ENCODE data around the gene FAM193B. TPM values are rescaled to one million over a fixed set of nuclear protein-coding genes. Genes with fewer than 3 reads are reported as not detected.
"Not testable (repeated sequence)": the region's sequence is repeated elsewhere in the genome, so short reads cannot be mapped to it uniquely, and the experiment has no call there.

The FAM193B gene
- total RNA-seq, 1 donor from 2014 or later: 14.0 TPM

GRCh38 chr5:177487975-177488374 is 66.4 kb downstream of the FAM193B start:
- Histone ChIP-seq H3K27me3 (ENCODE audit: control insufficient read depth, insufficient read depth, low read length) (no peaks in the 10 kb centered on the region), H3K36me3 (ENCODE audit: control insufficient read depth, insufficient read depth, low read length) (peaks cover 67% of the 10 kb centered on the region), H3K4me3 (ENCODE audit: low read depth, low read length) (no peak overlapping the region)
- DNase-seq (ENCODE audit: low read depth) (no peak), FAIRE-seq (peak; percentile 83)
- TF ChIP-seq CTCF (IDR thresholded peaks at IDR 0.05; ENCODE audit: insufficient read depth, low read length, severe bottlenecking): no peak

DNA sequence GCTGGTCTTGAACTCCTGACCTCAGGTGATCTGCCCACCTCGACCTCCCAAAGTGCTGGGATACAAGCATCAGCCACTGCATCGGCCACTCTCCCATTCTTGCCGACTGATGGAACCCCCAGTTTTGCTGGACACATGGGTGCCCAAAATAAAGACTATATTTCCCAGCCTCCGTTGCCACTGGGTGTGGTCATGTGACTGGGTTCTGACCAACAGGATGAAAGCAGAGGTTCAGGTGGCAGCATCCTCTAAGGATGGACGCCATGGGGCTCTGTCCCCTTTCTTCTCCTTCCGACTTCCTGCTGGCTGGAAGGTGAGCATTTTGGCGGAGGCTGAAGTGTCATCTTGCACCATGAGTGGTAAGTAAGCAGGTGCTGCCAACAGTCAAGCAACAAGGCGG is 67.2 kb downstream of the FAM193B start:
- DNase-seq (ENCODE audit: low read depth): no peak
- H3K4me3 ChIP-seq (ENCODE audit: low read depth, low read length): no peak overlapping the region
- peaks cover 61% of the 10 kb centered on the region for H3K36me3 ChIP-seq (ENCODE audit: control insufficient read depth, insufficient read depth, low read length)
- peak; percentile 76 for FAIRE-seq
- H3K27me3 ChIP-seq (ENCODE audit: control insufficient read depth, insufficient read depth, low read length): no peaks in the 10 kb centered on the region
- no peak for TF ChIP-seq CTCF (IDR thresholded peaks at IDR 0.05; ENCODE audit: insufficient read depth, low read length, severe bottlenecking)

- DNase-seq (ENCODE audit: low read depth) (no peak), FAIRE-seq (no peak)
- Histone ChIP-seq H3K36me3 (ENCODE audit: control insufficient read depth, insufficient read depth, low read length) (peaks cover 61% of the 10 kb centered on the region), H3K4me3 (ENCODE audit: low read depth, low read length) (no peak overlapping the region), H3K27me3 (ENCODE audit: control insufficient read depth, insufficient read depth, low read length) (no peaks in the 10 kb centered on the region)
- no peak for TF ChIP-seq CTCF (IDR thresholded peaks at IDR 0.05; ENCODE audit: insufficient read depth, low read length, severe bottlenecking)
Measured at GRCh38 chr5:177486256-177486655, 68.1 kb downstream of the FAM193B start.

DNA sequence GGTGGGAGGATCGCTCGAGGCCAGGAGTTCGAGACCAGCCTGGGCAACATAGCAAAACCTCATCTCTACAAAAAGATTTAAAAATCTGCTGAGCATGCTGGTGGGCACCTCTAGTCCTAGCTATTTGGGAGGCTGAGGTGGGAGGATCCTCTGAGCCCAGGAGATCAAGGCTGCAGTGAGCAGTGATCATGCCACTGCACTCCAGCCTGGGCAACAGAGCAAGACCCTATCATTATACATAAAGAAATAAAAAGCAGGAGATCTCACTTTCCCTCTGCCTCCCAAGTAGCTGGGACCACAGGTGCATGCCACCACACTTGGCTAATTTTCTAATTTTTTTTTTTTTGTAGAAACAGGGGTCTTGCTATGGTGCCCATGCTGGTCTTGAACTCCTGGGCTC is 68.6 kb downstream of the FAM193B start:
- not testable (repeated sequence) for H3K27me3 ChIP-seq (ENCODE audit: control insufficient read depth, insufficient read depth, low read length); FAIRE-seq; DNase-seq (ENCODE audit: low read depth); H3K4me3 ChIP-seq (ENCODE audit: low read depth, low read length)
- H3K36me3 ChIP-seq (ENCODE audit: control insufficient read depth, insufficient read depth, low read length): peaks cover 57% of the 10 kb centered on the region

DNA sequence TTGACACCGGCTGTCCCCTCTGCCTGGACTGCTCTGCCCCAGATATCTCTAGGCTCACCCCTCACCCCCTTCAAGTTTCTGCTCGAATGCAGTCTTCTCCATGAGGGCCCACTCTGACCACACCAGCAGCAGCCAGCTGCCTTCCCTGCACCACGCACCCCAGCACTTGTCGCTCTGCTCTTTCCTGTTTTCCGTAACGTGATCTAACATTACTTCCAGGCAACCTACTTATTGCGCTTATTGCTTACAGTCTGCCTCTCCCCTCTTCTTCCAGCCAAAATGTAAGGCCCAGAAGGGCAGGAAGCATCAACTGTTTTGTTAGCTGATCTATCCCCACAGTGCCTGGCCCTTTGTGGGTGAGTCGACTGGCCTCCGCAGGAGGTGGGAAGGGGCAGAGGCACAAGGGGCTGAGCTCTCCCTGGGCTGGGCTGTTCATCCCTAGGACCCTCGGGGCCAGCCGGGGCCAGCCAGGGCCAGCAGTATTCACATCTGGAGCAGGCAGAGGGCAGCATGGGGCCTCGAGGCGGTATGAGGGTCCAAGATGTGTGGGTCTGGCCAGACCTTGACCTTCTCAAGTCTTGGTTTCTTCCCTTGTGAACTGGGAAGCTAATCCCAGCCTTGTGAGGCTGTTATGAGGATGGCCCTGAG is 69.3 kb downstream of the FAM193B start:
- FAIRE-seq: no peak
- no peak for TF ChIP-seq CTCF (IDR thresholded peaks at IDR 0.05; ENCODE audit: insufficient read depth, low read length, severe bottlenecking)
- no peak for DNase-seq (ENCODE audit: low read depth)
- no peaks in the 10 kb centered on the region for H3K27me3 ChIP-seq (ENCODE audit: control insufficient read depth, insufficient read depth, low read length)
- peaks cover 52% of the 10 kb centered on the region for H3K36me3 ChIP-seq (ENCODE audit: control insufficient read depth, insufficient read depth, low read length)
- H3K4me3 ChIP-seq (ENCODE audit: low read depth, low read length): no peak overlapping the region

DNA sequence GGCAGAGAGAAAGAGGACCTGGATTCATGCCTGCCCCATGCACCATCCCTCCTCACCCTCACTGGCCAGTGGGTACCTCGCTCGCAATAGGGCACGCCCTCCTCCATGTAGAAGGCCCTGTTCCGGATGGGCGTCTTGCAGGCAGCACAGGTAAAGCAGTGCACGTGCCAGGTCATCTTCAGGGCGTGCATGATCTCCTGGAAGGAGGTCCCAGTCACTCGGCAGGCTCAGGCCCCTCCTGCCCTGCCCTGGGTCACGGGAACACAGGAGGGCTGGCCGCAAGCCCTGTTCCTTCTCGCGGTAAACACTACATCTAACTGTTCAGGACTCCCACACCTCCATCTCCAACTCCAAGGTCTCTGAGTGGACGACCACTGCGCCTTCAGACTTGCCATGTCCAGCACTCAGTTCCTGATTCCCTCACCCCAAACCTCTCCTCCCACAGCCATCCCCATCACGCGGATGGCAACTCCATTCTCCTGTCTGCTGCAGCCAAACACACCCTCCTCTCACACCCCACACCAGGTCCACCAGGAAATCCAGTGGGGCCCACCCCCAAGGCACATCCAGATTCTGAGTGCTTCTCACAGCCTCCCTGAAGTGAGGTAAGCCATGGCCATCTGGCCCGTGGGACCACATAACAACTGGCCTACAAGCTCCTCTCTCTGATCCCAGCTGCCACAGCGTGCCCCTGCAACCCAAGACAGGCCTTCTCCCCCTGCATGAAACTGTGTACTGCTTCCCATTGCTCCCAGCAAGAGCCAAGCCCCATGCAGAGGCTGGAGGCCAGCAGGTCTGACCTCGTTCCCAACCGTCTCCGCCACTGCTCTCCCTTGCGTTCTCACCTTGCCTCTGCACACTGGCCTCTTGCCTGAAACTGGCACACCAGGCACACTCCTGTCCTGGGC is 70.1 kb downstream of the FAM193B start:
- FAIRE-seq (peak; percentile 91), DNase-seq (ENCODE audit: low read depth) (no peak)
- H3K36me3 ChIP-seq (ENCODE audit: control insufficient read depth, insufficient read depth, low read length): peaks cover 45% of the 10 kb centered on the region
- no peaks in the 10 kb centered on the region for H3K27me3 ChIP-seq (ENCODE audit: control insufficient read depth, insufficient read depth, low read length)
- no peak overlapping the region for H3K4me3 ChIP-seq (ENCODE audit: low read depth, low read length)
- no peak for TF ChIP-seq CTCF (IDR thresholded peaks at IDR 0.05; ENCODE audit: insufficient read depth, low read length, severe bottlenecking)

Data from bronchial epithelial cell (primary cell).